Measurements from ENCODE around the gene RNF151.

Gene RNF151

DNA sequence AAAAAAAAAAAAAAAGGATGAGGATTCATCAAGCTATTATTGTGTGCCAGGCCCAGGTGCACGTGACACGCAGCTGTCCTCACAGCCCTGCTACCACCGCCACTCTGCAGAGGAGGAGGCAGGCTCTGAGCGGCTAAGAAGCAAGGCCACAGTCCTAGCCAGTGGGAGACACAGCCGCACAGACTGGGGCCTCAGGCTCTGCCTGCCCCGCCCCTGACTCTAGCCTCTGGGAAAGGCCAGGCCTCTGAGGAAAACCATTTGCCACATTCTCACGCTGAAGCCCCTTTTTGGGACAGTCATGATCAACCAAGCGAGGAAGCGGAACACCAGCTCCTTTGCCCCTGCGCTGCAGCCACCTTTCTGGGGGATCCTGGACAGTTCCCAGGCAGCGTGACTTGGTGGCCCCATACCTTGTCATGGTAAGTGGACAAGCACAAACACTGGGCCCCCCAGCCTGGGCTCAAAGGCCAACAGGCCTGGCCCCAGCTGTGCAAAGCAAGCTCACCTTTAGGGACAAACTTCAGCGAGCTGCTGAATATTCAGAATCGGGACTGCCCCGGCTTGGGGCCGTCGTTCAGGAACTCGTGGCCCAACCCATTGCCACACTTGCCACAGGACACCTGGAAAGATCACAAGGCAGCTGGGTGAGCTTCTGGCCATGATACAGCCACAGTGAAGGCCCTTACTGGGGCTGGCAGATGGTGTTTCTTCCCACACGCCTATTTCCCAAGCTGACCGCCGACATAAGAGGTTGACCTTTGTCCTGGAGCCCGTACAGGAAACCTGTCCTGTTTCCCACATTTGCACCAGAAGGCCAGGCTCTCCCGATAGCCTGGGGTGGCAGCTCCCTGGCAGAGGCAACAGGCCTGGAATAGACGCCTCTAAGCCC lies 26.1 kb upstream of the RNF151 start:
- no peak for TF ChIP-seq EZH2phosphoT487 (IDR thresholded peaks at IDR 0.05; ENCODE audit: borderline replicate concordance, low read length)
- TF ChIP-seq, protein P1, sequence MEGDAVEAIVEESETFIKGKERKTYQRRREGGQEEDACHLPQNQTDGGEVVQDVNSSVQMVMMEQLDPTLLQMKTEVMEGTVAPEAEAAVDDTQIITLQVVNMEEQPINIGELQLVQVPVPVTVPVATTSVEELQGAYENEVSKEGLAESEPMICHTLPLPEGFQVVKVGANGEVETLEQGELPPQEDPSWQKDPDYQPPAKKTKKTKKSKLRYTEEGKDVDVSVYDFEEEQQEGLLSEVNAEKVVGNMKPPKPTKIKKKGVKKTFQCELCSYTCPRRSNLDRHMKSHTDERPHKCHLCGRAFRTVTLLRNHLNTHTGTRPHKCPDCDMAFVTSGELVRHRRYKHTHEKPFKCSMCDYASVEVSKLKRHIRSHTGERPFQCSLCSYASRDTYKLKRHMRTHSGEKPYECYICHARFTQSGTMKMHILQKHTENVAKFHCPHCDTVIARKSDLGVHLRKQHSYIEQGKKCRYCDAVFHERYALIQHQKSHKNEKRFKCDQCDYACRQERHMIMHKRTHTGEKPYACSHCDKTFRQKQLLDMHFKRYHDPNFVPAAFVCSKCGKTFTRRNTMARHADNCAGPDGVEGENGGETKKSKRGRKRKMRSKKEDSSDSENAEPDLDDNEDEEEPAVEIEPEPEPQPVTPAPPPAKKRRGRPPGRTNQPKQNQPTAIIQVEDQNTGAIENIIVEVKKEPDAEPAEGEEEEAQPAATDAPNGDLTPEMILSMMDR (IDR thresholded peaks at IDR 0.05; ENCODE audit: low read depth, low read length, poor library complexity, severe bottlenecking): no peak
- H3F3A ChIP-seq (ENCODE audit: control insufficient read depth, insufficient read depth): no peaks in the 10 kb centered on the region
- H3K36me3 ChIP-seq (ENCODE audit: control insufficient read depth, low read length): no peaks in the 10 kb centered on the region
- H4K20me1 ChIP-seq (ENCODE audit: control insufficient read depth, insufficient read depth, low read depth, low read length): no peaks in the 10 kb centered on the region
- no peak overlapping the region for H3K4me2 ChIP-seq (ENCODE audit: low read length)
- H3K27me3 ChIP-seq (ENCODE audit: control insufficient read depth, low read length): no peaks in the 10 kb centered on the region
- H3K4me1 ChIP-seq (ENCODE audit: control insufficient read depth, low read length): peaks cover 20% of the 10 kb centered on the region
- no peaks in the 10 kb centered on the region for H3K9me2 ChIP-seq (replicated peaks; ENCODE audit: control insufficient read depth, low read length)
- H3K79me2 ChIP-seq (ENCODE audit: control insufficient read depth, low read length): no peaks in the 10 kb centered on the region
- no peak overlapping the region for H3K4me3 ChIP-seq (ENCODE audit: low read length)
- H3K27ac ChIP-seq (ENCODE audit: low read depth, low read length): no peak overlapping the region
- H3K9me3 ChIP-seq (ENCODE audit: control insufficient read depth, insufficient read depth, low read length): no peaks in the 10 kb centered on the region

DNA sequence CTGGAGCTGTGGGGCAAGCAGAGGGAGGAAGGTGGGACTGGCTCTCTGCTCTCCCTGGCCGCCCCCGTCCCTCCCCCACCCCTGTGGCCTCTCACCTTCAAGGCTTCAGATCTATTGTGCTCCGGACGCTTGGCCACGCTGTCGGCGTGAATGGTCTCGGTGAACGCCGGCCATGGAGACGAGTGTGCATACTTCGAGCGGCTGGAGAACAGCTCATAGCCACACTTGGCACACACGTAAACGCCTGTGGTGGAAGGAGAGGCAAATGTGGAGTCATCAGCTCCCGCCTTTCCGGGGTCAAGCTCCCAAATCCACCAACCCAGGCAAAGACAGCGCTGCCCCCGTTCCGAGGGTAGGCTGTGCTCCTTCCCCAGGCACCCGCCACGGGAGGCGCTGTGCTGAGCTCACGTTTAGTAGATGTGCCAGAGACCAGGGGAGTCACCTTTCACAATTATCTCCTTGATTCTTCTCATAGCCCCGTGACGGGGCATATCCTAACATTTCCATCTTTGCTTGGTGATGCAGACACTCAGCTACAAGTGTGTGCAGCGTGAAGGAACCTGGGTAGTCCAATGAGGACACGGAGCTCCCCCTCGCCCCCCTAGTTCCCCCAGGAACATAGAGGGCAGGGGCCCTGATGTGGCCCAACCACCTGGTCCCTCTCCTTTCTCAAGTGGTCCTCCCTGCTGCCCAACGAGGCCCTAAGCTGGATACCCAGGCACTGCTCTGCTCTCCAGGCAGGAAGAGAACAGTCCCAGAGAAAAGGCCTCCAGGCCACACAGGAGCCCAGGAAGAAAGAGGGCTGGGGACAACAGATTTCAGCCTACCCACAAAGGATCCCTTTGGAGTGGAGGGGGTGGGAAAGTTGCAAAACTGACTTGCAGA lies 25.3 kb upstream of the RNF151 start:
- H3K4me3 ChIP-seq (ENCODE audit: low read length): peak overlapping the region; percentile 76; the same call in 1 of the 2 replicates

DNA sequence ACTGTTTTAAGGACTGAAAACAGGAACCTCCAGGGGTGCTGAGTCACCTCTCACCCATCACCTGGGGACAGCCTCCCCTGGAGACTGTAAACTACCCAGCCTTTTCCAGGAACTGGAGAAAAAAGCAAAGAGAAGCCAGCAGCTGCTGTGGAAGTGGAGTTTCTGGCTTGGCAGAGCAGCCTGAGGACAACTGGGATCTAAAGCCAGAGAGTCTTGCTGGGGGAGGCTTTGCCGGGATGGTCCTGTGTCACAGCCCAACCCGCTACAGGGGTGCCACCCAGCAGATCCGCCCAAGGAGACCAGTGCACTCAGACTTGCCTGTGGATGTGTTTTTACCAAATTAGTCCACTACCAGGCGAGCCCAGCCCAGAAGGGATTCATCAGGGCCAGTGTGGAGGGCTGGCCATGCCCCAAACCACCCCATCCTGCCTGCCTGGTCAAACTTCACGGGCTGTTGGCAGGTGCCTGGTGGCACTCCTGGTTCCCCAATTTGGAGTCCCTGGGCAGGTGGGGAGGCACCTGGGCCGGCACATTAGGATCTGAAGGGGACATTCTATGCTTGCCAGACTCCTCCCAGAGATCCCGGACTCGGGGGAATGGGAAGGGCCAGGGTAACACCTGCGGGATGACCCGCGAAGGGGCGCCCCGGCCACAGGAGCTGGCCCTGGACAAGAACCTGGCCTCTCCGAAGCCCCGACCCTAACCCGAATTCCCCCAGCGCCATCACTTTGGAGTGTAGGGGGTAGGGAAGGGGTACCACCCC lies 24.4 kb upstream of the RNF151 start:
- no peaks in the 10 kb centered on the region for H3K27me3 ChIP-seq (ENCODE audit: control insufficient read depth, low read length)
- TF ChIP-seq EZH2phosphoT487 (IDR thresholded peaks at IDR 0.05; ENCODE audit: borderline replicate concordance, low read length): no peak
- H4K20me1 ChIP-seq (ENCODE audit: control insufficient read depth, insufficient read depth, low read depth, low read length): no peaks in the 10 kb centered on the region
- H3K27ac ChIP-seq (ENCODE audit: low read depth, low read length): no peak overlapping the region
- H3K9me3 ChIP-seq (ENCODE audit: control insufficient read depth, insufficient read depth, low read length): no peaks in the 10 kb centered on the region
- peaks cover 20% of the 10 kb centered on the region for H3K4me1 ChIP-seq (ENCODE audit: control insufficient read depth, low read length)
- H3K36me3 ChIP-seq (ENCODE audit: control insufficient read depth, low read length): no peaks in the 10 kb centered on the region
- no peaks in the 10 kb centered on the region for H3K9me2 ChIP-seq (replicated peaks; ENCODE audit: control insufficient read depth, low read length)
- H3K4me3 ChIP-seq (ENCODE audit: low read length): peak overlapping the region; percentile 76
- no peaks in the 10 kb centered on the region for H3F3A ChIP-seq (ENCODE audit: control insufficient read depth, insufficient read depth)
- H3K4me2 ChIP-seq (ENCODE audit: low read length): peak overlapping the region; percentile 84
- H3K79me2 ChIP-seq (ENCODE audit: control insufficient read depth, low read length): no peaks in the 10 kb centered on the region

More for the DNA sequence above, 25.3 kb upstream of the RNF151 start:
- TF ChIP-seq, protein P1 (IDR thresholded peaks at IDR 0.05; ENCODE audit: low read depth, low read length, poor library complexity, severe bottlenecking): no peak
- TF ChIP-seq EZH2phosphoT487 (IDR thresholded peaks at IDR 0.05; ENCODE audit: borderline replicate concordance, low read length): no peak
- Histone ChIP-seq H4K20me1 (ENCODE audit: control insufficient read depth, insufficient read depth, low read depth, low read length) (no peaks in the 10 kb centered on the region), H3K79me2 (ENCODE audit: control insufficient read depth, low read length) (no peaks in the 10 kb centered on the region), H3K9me3 (ENCODE audit: control insufficient read depth, insufficient read depth, low read length) (no peaks in the 10 kb centered on the region), H3K27me3 (ENCODE audit: control insufficient read depth, low read length) (no peaks in the 10 kb centered on the region), H3K9me2 (replicated peaks; ENCODE audit: control insufficient read depth, low read length) (no peaks in the 10 kb centered on the region), H3K4me2 (ENCODE audit: low read length) (peak overlapping the region; percentile 84; the same call in 1 of the 2 replicates), H3K27ac (ENCODE audit: low read depth, low read length) (no peak overlapping the region), H3F3A (ENCODE audit: control insufficient read depth, insufficient read depth) (no peaks in the 10 kb centered on the region), H3K4me1 (ENCODE audit: control insufficient read depth, low read length) (peaks cover 20% of the 10 kb centered on the region), H3K36me3 (ENCODE audit: control insufficient read depth, low read length) (no peaks in the 10 kb centered on the region)

All from DOHH2 (cell line).